Gastroesophageal sphincter (tissue), 3 donors: ENCODE data around the gene TEX11.

ENCODE experiments used
- EP300 ChIP-seq: sonication (generic); formaldehyde crosslinking; IDR thresholded peaks from one replicate; pipeline ENCODE4 v1.6.1; 2017; ENCODE audit warnings: antibody characterized with exemption, mild to moderate bottlenecking
- POLR2A ChIP-seq, 2 donors: fragments of 450-650 bp; IDR thresholded peaks; one replicate each; pipeline ENCODE4 v1.6.1; 2017; ENCODE audit warnings: antibody characterized with exemption in 2 of 2, mild to moderate bottlenecking in 2 of 2, moderate library complexity in 1 of 2
- POLR2AphosphoS5 ChIP-seq: sonication (generic); formaldehyde crosslinking; IDR thresholded peaks from one replicate; pipeline ENCODE4 v1.6.1; 2017; ENCODE audit warnings: antibody characterized with exemption
- TF ChIP-seq, protein P1 (sequence below), 4 experiments: fragments of 200-600 bp in 2 of 4; fragments of 450-650 bp in 2 of 4; sonication (generic) in 1 of 4; IDR thresholded peaks; one replicate each; pipeline ENCODE4 v1.5.1; 2017 to 2019; ENCODE audit warnings: antibody characterized with exemption in 4 of 4, mild to moderate bottlenecking in 2 of 4, moderate library complexity in 2 of 4

DNA sequence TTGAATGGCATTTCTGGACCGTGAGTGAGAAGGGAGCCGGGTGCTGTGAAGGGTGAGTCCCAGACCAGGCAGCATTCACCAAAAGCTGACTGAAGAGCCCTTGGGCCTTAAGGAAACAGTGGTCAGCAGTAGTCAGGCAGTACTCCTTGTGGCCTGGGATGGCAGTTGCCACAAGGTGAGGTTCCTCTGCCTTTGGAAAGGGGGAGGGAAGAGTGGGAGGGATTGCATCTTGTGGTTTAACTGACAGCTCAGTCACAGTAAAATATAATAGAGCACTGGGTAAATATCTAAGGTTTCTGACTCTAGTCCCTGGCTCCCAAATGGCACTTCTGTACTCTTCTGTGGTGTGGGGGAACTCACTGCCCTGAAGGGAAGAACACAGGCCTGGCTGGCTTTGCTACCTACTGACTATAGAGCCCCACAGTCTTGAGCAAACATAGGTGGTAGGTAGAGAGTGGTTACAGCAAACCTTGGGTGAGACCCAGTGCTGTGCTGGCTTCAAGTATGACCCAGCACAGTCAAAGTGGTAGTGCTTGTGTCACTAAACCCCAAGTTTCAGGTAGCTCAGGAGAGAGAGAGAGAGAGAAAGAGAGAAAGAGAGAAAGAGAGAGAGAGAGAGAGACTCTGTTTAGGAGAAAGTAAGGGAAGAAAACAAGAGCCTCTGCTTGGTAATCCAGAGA lies 154.2 kb downstream of the TEX11 start:
- TF ChIP-seq, protein P1, sequence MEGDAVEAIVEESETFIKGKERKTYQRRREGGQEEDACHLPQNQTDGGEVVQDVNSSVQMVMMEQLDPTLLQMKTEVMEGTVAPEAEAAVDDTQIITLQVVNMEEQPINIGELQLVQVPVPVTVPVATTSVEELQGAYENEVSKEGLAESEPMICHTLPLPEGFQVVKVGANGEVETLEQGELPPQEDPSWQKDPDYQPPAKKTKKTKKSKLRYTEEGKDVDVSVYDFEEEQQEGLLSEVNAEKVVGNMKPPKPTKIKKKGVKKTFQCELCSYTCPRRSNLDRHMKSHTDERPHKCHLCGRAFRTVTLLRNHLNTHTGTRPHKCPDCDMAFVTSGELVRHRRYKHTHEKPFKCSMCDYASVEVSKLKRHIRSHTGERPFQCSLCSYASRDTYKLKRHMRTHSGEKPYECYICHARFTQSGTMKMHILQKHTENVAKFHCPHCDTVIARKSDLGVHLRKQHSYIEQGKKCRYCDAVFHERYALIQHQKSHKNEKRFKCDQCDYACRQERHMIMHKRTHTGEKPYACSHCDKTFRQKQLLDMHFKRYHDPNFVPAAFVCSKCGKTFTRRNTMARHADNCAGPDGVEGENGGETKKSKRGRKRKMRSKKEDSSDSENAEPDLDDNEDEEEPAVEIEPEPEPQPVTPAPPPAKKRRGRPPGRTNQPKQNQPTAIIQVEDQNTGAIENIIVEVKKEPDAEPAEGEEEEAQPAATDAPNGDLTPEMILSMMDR (IDR thresholded peaks at IDR 0.05): no peak
- TF ChIP-seq POLR2AphosphoS5 (no peak), EP300 (no peak), POLR2A (IDR thresholded peaks at IDR 0.05) (no peak)
